Measurements from ENCODE around the gene SPATA19. TPM values are rescaled to one million over a fixed set of nuclear protein-coding genes. Genes with fewer than 3 reads are reported as not detected.

Gene SPATA19
- total and polyA plus RNA-seq, 9 donors, result not detected

DNA sequence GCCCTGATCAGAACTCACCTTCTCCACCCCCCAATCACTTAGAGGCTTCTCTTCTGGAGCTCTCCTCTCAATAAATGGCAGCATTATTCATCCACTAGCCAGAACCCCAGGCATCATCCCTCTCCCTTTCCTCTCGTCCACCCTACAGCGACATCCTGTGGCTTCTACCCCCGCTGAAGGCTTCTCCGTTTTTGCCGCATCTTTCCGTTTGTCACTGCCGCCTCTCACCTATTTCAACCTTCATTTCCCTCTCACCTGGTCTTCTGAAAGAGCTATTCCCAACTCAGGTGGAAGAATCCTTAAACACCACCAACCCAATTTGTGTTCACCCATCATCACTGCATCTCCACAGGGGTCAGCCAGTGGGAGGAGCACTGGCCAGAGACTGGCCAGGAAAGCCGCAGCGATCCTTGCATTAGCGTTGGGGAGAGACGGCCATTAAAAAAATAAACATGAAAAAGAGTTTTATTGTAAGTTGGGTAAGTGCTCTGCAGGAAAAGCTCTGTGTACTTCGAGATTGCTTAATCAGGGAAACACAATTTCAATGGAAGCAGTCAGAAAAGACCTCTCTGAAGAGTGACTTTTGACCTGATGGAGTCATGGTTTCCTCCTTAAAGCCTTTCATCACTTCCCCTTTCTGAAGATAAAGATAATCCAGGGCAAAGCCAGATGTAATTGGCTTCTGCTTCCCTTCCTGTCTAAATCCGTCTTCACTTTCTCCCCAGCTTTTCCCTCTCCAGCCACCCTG, 36.7 kb downstream of the SPATA19 start:
- peaks cover 37% of the 10 kb centered on the region for H3K4me1 ChIP-seq (ENCODE audit: control insufficient read depth, insufficient read depth, low read length)
- DNase-seq, result no peak
- no peaks in the 10 kb centered on the region for H3K36me3 ChIP-seq (ENCODE audit: control insufficient read depth, insufficient read depth, low read length)
- H3K9me3 ChIP-seq (replicated peaks; ENCODE audit: control insufficient read depth, low read depth, low read length), result no peaks in the 10 kb centered on the region
- H3K27ac ChIP-seq (ENCODE audit: low read length), result no peak overlapping the region
- peaks cover 2% of the 10 kb centered on the region for H3K27me3 ChIP-seq (ENCODE audit: control insufficient read depth, insufficient read depth, low read length)
- 47% methylated on average over 13 of the region's 13 CpGs for WGBS (ENCODE audit: insufficient coverage)
- no peak overlapping the region for H3K4me3 ChIP-seq (ENCODE audit: low read length)

GRCh38 chr11:133803026-133803425, 42.3 kb downstream of the SPATA19 start:
- DNase-seq, result no peak
- H3K9me3 ChIP-seq (replicated peaks; ENCODE audit: control insufficient read depth, low read depth, low read length), result no peaks in the 10 kb centered on the region
- no peak overlapping the region for H3K27ac ChIP-seq (ENCODE audit: low read length)
- H3K4me1 ChIP-seq (ENCODE audit: control insufficient read depth, insufficient read depth, low read length), result no peaks in the 10 kb centered on the region
- H3K36me3 ChIP-seq (ENCODE audit: control insufficient read depth, insufficient read depth, low read length), result no peaks in the 10 kb centered on the region
- no CpG with 5 or more reads among the region's 7 CpGs for WGBS (ENCODE audit: insufficient coverage)
- no peak overlapping the region for H3K4me3 ChIP-seq (ENCODE audit: low read length)
- H3K27me3 ChIP-seq (ENCODE audit: control insufficient read depth, insufficient read depth, low read length), result peaks cover 13% of the 10 kb centered on the region

DNA sequence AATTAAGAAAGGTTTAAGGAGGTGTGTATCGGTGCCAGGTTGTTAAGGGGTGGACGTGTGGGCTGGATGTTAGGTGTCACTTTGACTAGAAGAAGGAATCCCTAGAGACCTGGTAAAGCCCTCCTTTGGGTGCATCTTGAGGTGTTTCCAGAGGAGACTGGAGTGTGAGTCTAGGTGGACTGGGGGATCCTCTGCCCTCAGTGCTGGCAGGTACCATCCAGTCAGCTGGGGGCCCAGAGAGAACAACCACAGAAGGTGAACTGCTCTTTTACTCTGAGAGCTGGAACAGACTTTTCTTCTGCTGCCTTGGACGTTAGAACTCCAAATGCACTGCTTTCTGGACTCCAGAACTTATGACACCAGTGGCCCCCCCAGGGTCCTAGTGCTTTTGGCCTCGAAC, 44.0 kb downstream of the SPATA19 start:
- Histone ChIP-seq H3K27ac (ENCODE audit: low read length) (no peak overlapping the region), H3K36me3 (ENCODE audit: control insufficient read depth, insufficient read depth, low read length) (no peaks in the 10 kb centered on the region), H3K9me3 (replicated peaks; ENCODE audit: control insufficient read depth, low read depth, low read length) (no peaks in the 10 kb centered on the region), H3K4me3 (ENCODE audit: low read length) (no peak overlapping the region), H3K4me1 (ENCODE audit: control insufficient read depth, insufficient read depth, low read length) (no peaks in the 10 kb centered on the region), H3K27me3 (ENCODE audit: control insufficient read depth, insufficient read depth, low read length) (peaks cover 17% of the 10 kb centered on the region)
- no peak for DNase-seq
- 76% methylated on average over 4 of the region's 4 CpGs for WGBS (ENCODE audit: insufficient coverage)

DNA sequence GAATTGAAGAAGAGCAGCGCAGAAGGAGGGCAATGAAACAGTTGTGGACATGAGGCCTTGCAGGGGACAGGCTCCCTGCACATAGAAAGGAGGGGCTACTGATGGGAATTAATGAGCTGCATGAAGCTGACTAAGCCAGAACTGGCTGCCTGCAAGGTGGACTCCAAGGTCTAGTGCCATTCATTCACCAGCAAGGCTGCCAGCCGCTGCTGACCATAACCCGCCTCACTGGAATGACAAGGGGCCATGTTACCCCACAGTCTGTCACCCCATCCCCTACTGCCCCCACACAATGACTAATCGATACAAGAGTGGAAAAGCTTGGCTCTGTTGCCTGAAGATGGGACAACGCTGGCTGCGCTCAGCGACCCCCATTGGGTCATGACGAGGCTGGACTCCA, 44.6 kb downstream of the SPATA19 start:
- H3K27me3 ChIP-seq (ENCODE audit: control insufficient read depth, insufficient read depth, low read length), result peaks cover 17% of the 10 kb centered on the region
- H3K9me3 ChIP-seq (replicated peaks; ENCODE audit: control insufficient read depth, low read depth, low read length), result no peaks in the 10 kb centered on the region
- no peaks in the 10 kb centered on the region for H3K4me1 ChIP-seq (ENCODE audit: control insufficient read depth, insufficient read depth, low read length)
- no peak overlapping the region for H3K4me3 ChIP-seq (ENCODE audit: low read length)
- WGBS (ENCODE audit: insufficient coverage), result 90% methylated on average over 7 of the region's 8 CpGs
- no peak overlapping the region for H3K27ac ChIP-seq (ENCODE audit: low read length)
- no peak for DNase-seq
- H3K36me3 ChIP-seq (ENCODE audit: control insufficient read depth, insufficient read depth, low read length), result no peaks in the 10 kb centered on the region

GRCh38 chr11:133797554-133797953, 47.8 kb downstream of the SPATA19 start:
- H3K4me1 ChIP-seq (ENCODE audit: control insufficient read depth, insufficient read depth, low read length), result no peaks in the 10 kb centered on the region
- no peak for DNase-seq
- WGBS (ENCODE audit: insufficient coverage), result no CpG with 5 or more reads among the region's 6 CpGs
- no peak overlapping the region for H3K4me3 ChIP-seq (ENCODE audit: low read length)
- H3K36me3 ChIP-seq (ENCODE audit: control insufficient read depth, insufficient read depth, low read length), result no peaks in the 10 kb centered on the region
- peaks cover 20% of the 10 kb centered on the region for H3K27me3 ChIP-seq (ENCODE audit: control insufficient read depth, insufficient read depth, low read length)
- H3K9me3 ChIP-seq (replicated peaks; ENCODE audit: control insufficient read depth, low read depth, low read length), result no peaks in the 10 kb centered on the region
- no peak overlapping the region for H3K27ac ChIP-seq (ENCODE audit: low read length)

- Histone ChIP-seq H3K9me3 (replicated peaks; ENCODE audit: control insufficient read depth, low read depth, low read length) (no peaks in the 10 kb centered on the region), H3K4me1 (ENCODE audit: control insufficient read depth, insufficient read depth, low read length) (no peaks in the 10 kb centered on the region), H3K4me3 (ENCODE audit: low read length) (no peak overlapping the region), H3K36me3 (ENCODE audit: control insufficient read depth, insufficient read depth, low read length) (no peaks in the 10 kb centered on the region), H3K27ac (ENCODE audit: low read length) (no peak overlapping the region), H3K27me3 (ENCODE audit: control insufficient read depth, insufficient read depth, low read length) (peaks cover 23% of the 10 kb centered on the region)
- no peak for DNase-seq
- 91% methylated on average over 7 of the region's 10 CpGs for WGBS (ENCODE audit: insufficient coverage)
Observed at GRCh38 chr11:133796043-133796795, 49.1 kb downstream of the SPATA19 start.

GRCh38 chr11:133795088-133795487, 50.2 kb downstream of the SPATA19 start:
- WGBS (ENCODE audit: insufficient coverage), result 100% methylated on average over 2 of the region's 2 CpGs
- DNase-seq, result no peak
- no peaks in the 10 kb centered on the region for H3K36me3 ChIP-seq (ENCODE audit: control insufficient read depth, insufficient read depth, low read length)
- H3K27me3 ChIP-seq (ENCODE audit: control insufficient read depth, insufficient read depth, low read length), result peaks cover 26% of the 10 kb centered on the region
- H3K4me1 ChIP-seq (ENCODE audit: control insufficient read depth, insufficient read depth, low read length), result no peaks in the 10 kb centered on the region
- H3K4me3 ChIP-seq (ENCODE audit: low read length), result no peak overlapping the region
- no peaks in the 10 kb centered on the region for H3K9me3 ChIP-seq (replicated peaks; ENCODE audit: control insufficient read depth, low read depth, low read length)
- no peak overlapping the region for H3K27ac ChIP-seq (ENCODE audit: low read length)

GRCh38 chr11:133794205-133794604, 51.1 kb downstream of the SPATA19 start:
- no peaks in the 10 kb centered on the region for H3K4me1 ChIP-seq (ENCODE audit: control insufficient read depth, insufficient read depth, low read length)
- no CpG with 5 or more reads among the region's 2 CpGs for WGBS (ENCODE audit: insufficient coverage)
- peaks cover 23% of the 10 kb centered on the region for H3K27me3 ChIP-seq (ENCODE audit: control insufficient read depth, insufficient read depth, low read length)

DNA sequence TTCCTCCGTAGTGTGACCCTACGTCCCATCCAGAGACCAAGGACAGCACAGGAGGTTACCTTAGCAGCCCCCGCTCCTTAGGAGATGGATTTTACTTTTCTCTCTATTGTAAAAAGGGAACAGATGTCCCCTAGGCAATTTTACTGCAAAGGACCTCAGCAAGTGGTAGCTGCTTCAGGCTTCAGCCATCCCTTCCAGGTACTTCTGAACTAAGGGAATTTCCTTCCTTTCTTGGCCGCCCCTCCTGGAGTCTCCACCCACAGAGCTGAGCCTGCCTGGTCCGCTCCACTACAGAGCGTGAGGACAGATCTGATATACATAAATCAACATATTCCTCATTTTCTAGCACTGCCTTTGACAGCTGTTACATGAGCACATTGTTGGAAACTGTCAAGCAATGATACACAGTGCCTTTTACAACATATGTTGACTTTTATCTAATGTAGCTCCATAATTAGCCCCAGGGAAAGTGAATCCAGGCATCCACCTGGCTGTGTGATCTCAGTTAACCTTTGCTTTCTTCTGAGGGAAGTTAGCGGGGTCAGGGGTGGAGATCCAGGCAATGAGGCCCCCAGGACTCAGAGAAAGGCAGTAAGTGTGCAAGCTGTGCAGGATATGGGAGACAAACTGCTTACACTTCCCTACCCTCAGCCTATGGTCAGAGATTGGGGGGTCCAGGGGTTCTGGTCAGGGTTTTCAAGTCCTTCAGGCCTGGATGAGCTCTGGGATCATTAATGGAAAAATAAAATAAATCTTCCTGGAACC, 51.9 kb downstream of the SPATA19 start:
- H3K36me3 ChIP-seq (ENCODE audit: control insufficient read depth, insufficient read depth, low read length), result no peaks in the 10 kb centered on the region
- no peak overlapping the region for H3K27ac ChIP-seq (ENCODE audit: low read length)
- H3K27me3 ChIP-seq (ENCODE audit: control insufficient read depth, insufficient read depth, low read length), result peaks cover 25% of the 10 kb centered on the region
- H3K4me1 ChIP-seq (ENCODE audit: control insufficient read depth, insufficient read depth, low read length), result no peaks in the 10 kb centered on the region
- no peak overlapping the region for H3K4me3 ChIP-seq (ENCODE audit: low read length)
- no peak for DNase-seq
- H3K9me3 ChIP-seq (replicated peaks; ENCODE audit: control insufficient read depth, low read depth, low read length), result no peaks in the 10 kb centered on the region
- WGBS (ENCODE audit: insufficient coverage), result 30% methylated on average over 3 of the region's 7 CpGs

More at GRCh38 chr11:133794205-133794604, 51.1 kb downstream of the SPATA19 start:
- no peak for DNase-seq
- H3K4me3 ChIP-seq (ENCODE audit: low read length), result no peak overlapping the region
- no peaks in the 10 kb centered on the region for H3K36me3 ChIP-seq (ENCODE audit: control insufficient read depth, insufficient read depth, low read length)
- H3K9me3 ChIP-seq (replicated peaks; ENCODE audit: control insufficient read depth, low read depth, low read length), result no peaks in the 10 kb centered on the region
- no peak overlapping the region for H3K27ac ChIP-seq (ENCODE audit: low read length)

GRCh38 chr11:133790995-133791394, 54.3 kb downstream of the SPATA19 start:
- peaks cover 30% of the 10 kb centered on the region for H3K27me3 ChIP-seq (ENCODE audit: control insufficient read depth, insufficient read depth, low read length)
- no peaks in the 10 kb centered on the region for H3K36me3 ChIP-seq (ENCODE audit: control insufficient read depth, insufficient read depth, low read length)
- no peak for DNase-seq
- no peak overlapping the region for H3K4me3 ChIP-seq (ENCODE audit: low read length)
- 67% methylated on average over 3 of the region's 5 CpGs for WGBS (ENCODE audit: insufficient coverage)
- H3K27ac ChIP-seq (ENCODE audit: low read length), result no peak overlapping the region
- peaks cover 6% of the 10 kb centered on the region for H3K4me1 ChIP-seq (ENCODE audit: control insufficient read depth, insufficient read depth, low read length)
- no peaks in the 10 kb centered on the region for H3K9me3 ChIP-seq (replicated peaks; ENCODE audit: control insufficient read depth, low read depth, low read length)
